ENCODE results near the gene PRKG1. TPM values are rescaled to one million over a fixed set of nuclear protein-coding genes. Genes with fewer than 3 reads are reported as not detected.

PRKG1 gene
- total and polyA plus RNA-seq, 2 of the 8 experiments (the other 6 are each of a cell fraction or from before 2014, with no cell fraction given), result 4.2 to 15.2 TPM

- TF ChIP-seq CHD7 (IDR thresholded peaks at IDR 0.05; ENCODE audit: insufficient replicate concordance, low read length), result peak; percentile 35
- TF ChIP-seq ATF2 (IDR thresholded peaks at IDR 0.05; ENCODE audit: low read length), result no peak
- no peak for TF ChIP-seq TAF1 (IDR thresholded peaks at IDR 0.05; ENCODE audit: low read depth, low read length)
- no peak for TF ChIP-seq BACH1 (IDR thresholded peaks at IDR 0.05; ENCODE audit: low read length)
- TF ChIP-seq CEBPB (IDR thresholded peaks at IDR 0.05; ENCODE audit: low read depth, low read length), result no peak
- TF ChIP-seq SUZ12 (IDR thresholded peaks at IDR 0.05; ENCODE audit: low read length), result no peak
Measured at GRCh38 chr10:52031771-52032170, 957.5 kb downstream of the PRKG1 start (continued).

Measured in H1 (cell line).